Measurements from ENCODE around the gene ARHGEF2. TPM values are rescaled to one million over a fixed set of nuclear protein-coding genes. Genes with fewer than 3 reads are reported as not detected.

ARHGEF2 gene
- total and polyA plus RNA-seq, 3 experiments from 2014 or later = 18.8 to 176 (median 168) TPM

DNA sequence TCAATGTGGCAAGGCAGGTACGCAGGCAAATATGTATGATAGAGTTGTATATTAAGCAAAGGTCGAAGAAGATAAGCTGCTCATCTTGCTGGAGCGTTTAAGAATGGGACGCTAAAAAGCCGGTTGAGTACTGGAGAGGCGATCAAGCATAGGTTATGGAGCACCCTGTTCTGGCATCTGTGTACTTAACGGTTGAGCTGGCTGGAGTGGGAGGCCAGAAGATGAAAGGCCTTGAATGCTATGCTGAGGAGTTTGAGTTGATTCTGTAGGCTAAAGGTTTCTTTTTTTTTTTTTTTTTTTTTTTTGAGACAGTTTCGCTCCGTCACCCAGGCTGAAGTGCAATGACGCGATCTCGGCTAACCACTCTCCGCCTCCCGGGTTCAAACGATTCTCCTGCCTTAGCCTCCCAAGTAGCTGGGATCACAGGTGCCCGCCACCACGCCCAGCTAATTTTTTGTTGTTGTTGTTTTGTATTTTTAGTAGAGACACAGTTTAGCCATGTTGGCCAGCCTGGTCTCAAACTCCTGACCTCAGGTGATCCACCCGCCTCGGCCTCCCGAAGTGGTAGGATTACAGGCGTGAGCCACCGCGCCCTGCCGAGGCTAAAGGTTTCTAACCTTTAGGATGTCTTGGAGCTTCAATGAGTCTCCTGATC lies 43.3 kb downstream of the ARHGEF2 start:
- peak overlapping the region; percentile 97 for H3K27ac ChIP-seq (ENCODE audit: low read depth, low read length)
- DNase-seq = no peak
- peaks cover 45% of the 10 kb centered on the region for H3K4me1 ChIP-seq (ENCODE audit: insufficient read depth, low read length)
- H3K27me3 ChIP-seq (ENCODE audit: insufficient read depth, low read length, poor library complexity, severe bottlenecking) = no peaks in the 10 kb centered on the region
- Mint-ChIP-seq H3K4me3 (peak overlapping the region in 2 of 7 donors; percentile 38 to 47), H3K4me1 (peaks cover 8 to 31% (median 9%) of the 10 kb centered on the region in 3 donors), H3K36me3 (peaks cover 0 to 26% (median 0%) of the 10 kb centered on the region in 3 donors), H3K27me3 (no peaks in the 10 kb centered on the region), H3K27ac (peak overlapping the region in 2 of 8 donors; percentile 27 to 86), H3K9me3 (no peaks in the 10 kb centered on the region)
- ChIA-PET POLR2A (interaction anchor here (0.5 to 2.5 kb wide), 9 partner anchors 10 to 241 kb away, joined by 3 to 26 read pairs (median 8); partner anchors contain the start of gene ARHGEF2), CTCF (interaction anchor here (0.7 to 2.4 kb wide), 8 partner anchors 8 to 131 kb away, joined by 3 to 19 read pairs (median 5); partner anchors contain the start of gene UBQLN4)
- H3K9me3 ChIP-seq (ENCODE audit: low read length) = no peaks in the 10 kb centered on the region
- peaks cover 27% of the 10 kb centered on the region for H3K36me3 ChIP-seq (ENCODE audit: insufficient read depth, low read length)
- peak overlapping the region; percentile 96 for H3K4me3 ChIP-seq (ENCODE audit: low read length)

DNA sequence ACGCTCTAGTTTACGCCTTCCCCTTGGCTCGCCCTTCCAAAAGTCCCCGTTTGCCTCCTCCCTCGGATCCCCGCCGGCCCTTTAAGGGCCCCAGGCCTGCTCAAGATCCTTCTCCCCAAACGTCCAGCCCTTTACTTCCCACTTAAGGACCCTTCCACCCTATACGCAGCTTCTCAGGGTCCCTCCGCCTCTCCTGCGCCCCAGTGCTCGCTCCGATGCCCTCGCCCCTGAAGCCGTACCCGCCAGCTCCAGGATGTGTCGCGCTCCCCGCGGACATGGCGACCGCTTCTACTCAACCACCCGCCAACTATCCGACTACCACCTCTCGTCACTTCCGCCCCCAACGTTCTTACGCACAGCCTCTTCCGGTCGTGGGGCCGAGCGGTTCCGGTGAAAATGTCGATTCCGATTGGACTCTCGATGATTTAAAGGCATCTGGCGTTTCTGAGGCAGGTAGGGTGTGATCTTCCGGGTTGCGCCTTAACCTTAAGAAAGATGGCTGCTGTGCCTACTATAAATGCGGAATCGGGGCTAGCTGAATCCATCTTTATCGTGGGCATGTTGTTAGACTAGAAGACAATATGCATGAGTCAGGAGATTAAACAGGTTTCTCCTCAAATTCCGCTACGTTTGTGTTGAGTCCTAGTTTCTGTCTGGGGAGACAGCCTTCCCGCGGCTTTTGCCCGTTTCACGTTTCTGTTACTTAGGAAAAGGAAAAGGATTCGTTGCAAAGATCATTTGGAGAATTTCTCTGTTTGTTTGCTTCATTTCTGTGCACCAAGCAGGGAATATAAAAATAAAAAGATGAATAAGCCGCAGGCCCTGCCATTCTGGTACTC lies 44.0 kb downstream of the ARHGEF2 start, which contains the start of gene KHDC4:
Gene KHDC4 (minus strand): TSS at position 317 of the 839 bp plus-strand sequence. CDS start 40 bp downstream, at position 277.
- H3K9me3 ChIP-seq (ENCODE audit: low read length) = no peaks in the 10 kb centered on the region
- no peaks in the 10 kb centered on the region for H3K27me3 ChIP-seq (ENCODE audit: insufficient read depth, low read length, poor library complexity, severe bottlenecking)
- Mint-ChIP-seq H3K36me3 (peaks cover 0 to 30% (median 3%) of the 10 kb centered on the region in 3 donors), H3K4me1 (peaks cover 9 to 34% (median 10%) of the 10 kb centered on the region in 3 donors), H3K4me3 (peak within 1 kb of the TSS in 2 of 7 donors; percentile 38 to 47), H3K27me3 (no peaks in the 10 kb centered on the region), H3K9me3 (no peaks in the 10 kb centered on the region), H3K27ac (peak within 1 kb of the TSS in 3 of 8 donors; percentile 27 to 86 (median 61))
- CTCF ChIA-PET = interaction anchor here (0.6 to 2.4 kb wide), 10 partner anchors 8 to 396 kb away, joined by 3 to 19 read pairs (median 5); partner anchors contain the start of gene UBQLN4
- peaks cover 42% of the 10 kb centered on the region for H3K4me1 ChIP-seq (ENCODE audit: insufficient read depth, low read length)
- POLR2A ChIA-PET = interaction anchor here (0.5 to 2.5 kb wide), 11 partner anchors 10 to 349 kb away, joined by 3 to 26 read pairs (median 4); partner anchors contain the start of genes ARHGEF2 and SMG5
- H3K36me3 ChIP-seq (ENCODE audit: insufficient read depth, low read length) = peaks cover 30% of the 10 kb centered on the region
- peak within 1 kb of the TSS; percentile 97 for H3K27ac ChIP-seq (ENCODE audit: low read depth, low read length)
- H3K4me3 ChIP-seq (ENCODE audit: low read length) = peak within 1 kb of the TSS; percentile 96
- peak; percentile 90 to 97 (median 96) for DNase-seq

DNA sequence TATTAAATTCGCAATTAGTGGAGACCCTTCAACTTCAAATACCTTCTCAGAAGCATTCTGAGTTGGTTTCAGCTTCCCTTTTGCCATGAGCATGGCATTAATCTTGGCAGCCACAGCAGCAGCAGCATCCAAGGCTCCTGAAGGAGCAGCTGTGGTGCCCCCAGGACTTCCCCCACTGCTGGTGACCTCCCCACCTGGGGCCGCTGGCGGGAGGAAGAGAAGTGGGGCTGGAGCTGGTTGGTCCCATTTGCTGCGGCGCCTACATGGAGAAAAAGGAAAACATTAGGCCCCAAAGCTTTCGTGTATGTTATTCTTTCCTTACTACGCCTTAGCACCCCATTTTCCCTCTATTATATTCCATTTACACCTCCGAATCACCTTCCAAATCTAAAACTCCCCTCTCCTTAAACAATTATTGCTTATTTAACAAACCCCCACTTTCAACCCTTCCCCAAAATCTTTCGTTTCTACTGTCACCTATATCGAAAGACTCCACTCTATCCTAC lies 44.7 kb downstream of the ARHGEF2 start:
- Histone ChIP-seq H3K4me1 (ENCODE audit: insufficient read depth, low read length) (peaks cover 42% of the 10 kb centered on the region), H3K27me3 (ENCODE audit: insufficient read depth, low read length, poor library complexity, severe bottlenecking) (no peaks in the 10 kb centered on the region), H3K36me3 (ENCODE audit: insufficient read depth, low read length) (peaks cover 36% of the 10 kb centered on the region), H3K27ac (ENCODE audit: low read depth, low read length) (peak overlapping the region; percentile 97), H3K4me3 (ENCODE audit: low read length) (peak overlapping the region; percentile 96), H3K9me3 (ENCODE audit: low read length) (no peaks in the 10 kb centered on the region)
- H3K4me1 Mint-ChIP-seq = peaks cover 14 to 35% (median 15%) of the 10 kb centered on the region in 3 donors
- H3K4me3 Mint-ChIP-seq = no peak overlapping the region
- H3K9me3 Mint-ChIP-seq = no peaks in the 10 kb centered on the region
- peak in 1 of 5 donors; percentile 15 for DNase-seq
- H3K36me3 Mint-ChIP-seq = peaks cover 0 to 35% (median 5%) of the 10 kb centered on the region in 3 donors
- peak overlapping the region in 1 of 8 donors; percentile 61 for H3K27ac Mint-ChIP-seq
- no peaks in the 10 kb centered on the region for H3K27me3 Mint-ChIP-seq
- CTCF ChIA-PET = interaction anchor here (0.6 to 2.4 kb wide), 8 partner anchors 11 to 395 kb away, joined by 3 to 19 read pairs (median 5); no protein-coding TSS in a partner anchor
- POLR2A ChIA-PET = interaction anchor here (0.6 to 2.5 kb wide), 6 partner anchors 13 to 349 kb away, joined by 3 to 26 read pairs (median 6); partner anchors contain the start of genes ARHGEF2 and SMG5

DNA sequence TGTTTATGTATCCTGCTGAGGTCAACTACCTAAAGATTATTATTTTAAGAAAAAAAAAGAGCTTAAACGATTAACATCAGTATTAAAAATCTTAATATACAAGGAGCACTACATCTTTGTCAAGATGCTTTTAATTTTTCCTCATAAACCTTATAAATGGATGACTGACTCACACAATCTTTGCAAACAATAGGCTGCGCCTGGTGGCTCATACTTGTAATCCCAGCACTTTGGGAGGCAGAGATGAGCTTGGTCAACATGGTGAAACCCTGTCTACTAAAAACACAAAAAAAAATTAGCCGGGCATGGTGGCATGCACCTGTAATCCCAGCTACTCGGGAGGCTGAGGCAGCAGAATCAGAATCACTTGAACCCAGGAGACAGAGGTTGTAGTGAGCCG lies 45.9 kb downstream of the ARHGEF2 start:
- POLR2A ChIA-PET = interaction anchor here (1.1 to 1.3 kb wide), 2 partner anchors 14 to 33 kb away, joined by 3 to 4 read pairs; no protein-coding TSS in a partner anchor
- H3K9me3 ChIP-seq (ENCODE audit: low read length) = no peaks in the 10 kb centered on the region
- peak overlapping the region in 3 of 8 donors; percentile 31 to 41 (median 40) for H3K27ac Mint-ChIP-seq
- H3K9me3 Mint-ChIP-seq = no peaks in the 10 kb centered on the region
- peaks cover 0 to 45% (median 7%) of the 10 kb centered on the region in 3 donors for H3K36me3 Mint-ChIP-seq
- H3K4me1 ChIP-seq (ENCODE audit: insufficient read depth, low read length) = peaks cover 42% of the 10 kb centered on the region
- H3K4me3 ChIP-seq (ENCODE audit: low read length) = no peak overlapping the region
- H3K27me3 ChIP-seq (ENCODE audit: insufficient read depth, low read length, poor library complexity, severe bottlenecking) = no peaks in the 10 kb centered on the region
- no peak overlapping the region for H3K27ac ChIP-seq (ENCODE audit: low read depth, low read length)
- H3K36me3 ChIP-seq (ENCODE audit: insufficient read depth, low read length) = peaks cover 43% of the 10 kb centered on the region
- peaks cover 8 to 31% (median 8%) of the 10 kb centered on the region in 3 donors for H3K4me1 Mint-ChIP-seq
- CTCF ChIA-PET = interaction anchor here (1.3 to 3.1 kb wide), 2 partner anchors 14 to 57 kb away, joined by 3 to 6 read pairs; no protein-coding TSS in a partner anchor
- H3K27me3 Mint-ChIP-seq = no peaks in the 10 kb centered on the region
- no peak for DNase-seq
- H3K4me3 Mint-ChIP-seq = peak overlapping the region; percentile 32 to 65 (median 62)

DNA sequence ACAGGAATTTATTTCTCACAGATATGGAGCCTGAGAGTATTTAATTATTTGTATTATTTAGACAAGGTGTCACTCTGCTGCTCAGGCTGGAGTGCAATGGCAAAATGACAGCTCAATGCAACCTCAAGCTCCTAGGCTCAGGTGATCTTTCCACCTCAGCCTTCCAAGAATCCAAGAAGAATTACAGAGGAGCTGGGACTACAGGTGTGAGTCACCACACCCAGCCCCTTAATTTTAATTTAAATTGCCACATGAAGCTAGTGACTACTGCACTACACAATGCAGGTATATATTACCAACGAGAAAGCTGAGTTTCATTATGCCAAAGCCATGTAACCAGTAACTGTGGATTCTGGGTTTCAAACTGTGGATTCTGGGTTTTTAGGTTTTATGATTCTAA lies 46.3 kb downstream of the ARHGEF2 start:
- no peak for DNase-seq
- H3K9me3 Mint-ChIP-seq = no peaks in the 10 kb centered on the region
- Histone ChIP-seq H3K9me3 (ENCODE audit: low read length) (no peaks in the 10 kb centered on the region), H3K36me3 (ENCODE audit: insufficient read depth, low read length) (peaks cover 47% of the 10 kb centered on the region), H3K27me3 (ENCODE audit: insufficient read depth, low read length, poor library complexity, severe bottlenecking) (no peaks in the 10 kb centered on the region), H3K27ac (ENCODE audit: low read depth, low read length) (no peak overlapping the region), H3K4me3 (ENCODE audit: low read length) (peak overlapping the region; percentile 23), H3K4me1 (ENCODE audit: insufficient read depth, low read length) (peaks cover 42% of the 10 kb centered on the region)
- H3K27me3 Mint-ChIP-seq = no peaks in the 10 kb centered on the region
- peaks cover under 1 to 49% (median 7%) of the 10 kb centered on the region in 3 donors for H3K36me3 Mint-ChIP-seq
- peak overlapping the region; percentile 29 to 65 (median 56) for H3K4me3 Mint-ChIP-seq
- peaks cover 9 to 31% (median 9%) of the 10 kb centered on the region in 3 donors for H3K4me1 Mint-ChIP-seq
- ChIA-PET CTCF (interaction anchor here (1.3 to 3.1 kb wide), 3 partner anchors 14 to 58 kb away, joined by 3 to 6 read pairs (median 3); no protein-coding TSS in a partner anchor), POLR2A (interaction anchor here (1.1 to 1.3 kb wide), 2 partner anchors 14 to 34 kb away, joined by 3 to 4 read pairs; no protein-coding TSS in a partner anchor)
- peak overlapping the region in 6 of 8 donors; percentile 21 to 58 (median 42) for H3K27ac Mint-ChIP-seq

DNA sequence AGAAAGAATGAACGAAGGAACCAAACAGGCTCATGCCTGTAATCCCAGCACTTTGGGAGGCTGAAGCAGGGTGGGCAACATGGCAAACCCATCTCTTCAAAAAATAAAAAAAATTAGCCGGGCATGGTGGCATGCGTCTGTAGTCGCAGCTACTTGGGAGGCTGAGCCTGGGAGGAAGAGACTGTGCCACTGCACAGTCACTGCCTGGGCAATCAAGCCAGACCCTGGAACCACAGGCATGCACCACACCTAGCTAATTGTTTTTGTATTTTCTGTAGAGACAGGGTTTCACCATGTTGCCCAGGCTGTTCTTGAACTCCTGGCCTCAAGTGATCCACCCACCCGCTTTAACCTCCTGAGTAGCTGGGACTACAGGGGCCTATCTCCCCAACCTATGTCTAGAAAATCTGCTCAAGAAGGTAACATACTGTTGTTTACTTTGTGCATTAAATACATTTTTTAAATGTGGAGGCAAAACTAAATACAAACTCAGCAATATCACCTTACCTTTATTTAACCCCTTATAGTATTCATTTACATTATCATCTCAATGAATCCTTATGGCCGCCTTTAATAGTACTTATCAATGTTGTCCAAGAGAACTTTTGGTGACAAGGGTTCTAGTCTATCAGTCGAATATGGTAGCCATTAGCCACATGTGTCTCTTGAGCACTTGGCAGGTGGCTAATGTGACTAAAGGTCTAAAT lies 46.9 kb downstream of the ARHGEF2 start:
- no peaks in the 10 kb centered on the region for H3K9me3 ChIP-seq (ENCODE audit: low read length)
- H3K36me3 ChIP-seq (ENCODE audit: insufficient read depth, low read length) = peaks cover 53% of the 10 kb centered on the region
- H3K36me3 Mint-ChIP-seq = peaks cover 3 to 55% (median 11%) of the 10 kb centered on the region in 3 donors
- H3K27me3 ChIP-seq (ENCODE audit: insufficient read depth, low read length, poor library complexity, severe bottlenecking) = no peaks in the 10 kb centered on the region
- peak overlapping the region; percentile 27 to 85 (median 61) for H3K4me3 Mint-ChIP-seq
- ChIA-PET CTCF (interaction anchor here (0.9 to 3.1 kb wide), 3 partner anchors 15 to 102 kb away, joined by 3 to 6 read pairs (median 5); no protein-coding TSS in a partner anchor), POLR2A (interaction anchor here (0.6 to 1.3 kb wide), 3 partner anchors 15 to 133 kb away, joined by 3 to 5 read pairs (median 4); no protein-coding TSS in a partner anchor)
- DNase-seq = no peak
- peak overlapping the region; percentile 26 to 85 (median 54) for H3K27ac Mint-ChIP-seq
- H3K9me3 Mint-ChIP-seq = no peaks in the 10 kb centered on the region
- H3K27ac ChIP-seq (ENCODE audit: low read depth, low read length) = no peak overlapping the region
- peak overlapping the region; percentile 23 for H3K4me3 ChIP-seq (ENCODE audit: low read length)
- H3K4me1 ChIP-seq (ENCODE audit: insufficient read depth, low read length) = peaks cover 42% of the 10 kb centered on the region
- no peaks in the 10 kb centered on the region for H3K27me3 Mint-ChIP-seq
- H3K4me1 Mint-ChIP-seq = peaks cover 12 to 31% (median 15%) of the 10 kb centered on the region in 3 donors

Measured in CD8-positive, alpha-beta memory T cell (primary cell).